ENCODE data around the gene CCDC60.

- TF ChIP-seq CTCF (IDR thresholded peaks at IDR 0.05), result no peak
- no peak for TF ChIP-seq POLR2AphosphoS5 (IDR thresholded peaks at IDR 0.05)
Measured at GRCh38 chr12:119319638-119320037, 14.9 kb upstream of the CCDC60 start.

Data from breast epithelium (tissue), 3 donors.